ENCODE results near the gene PIGL. TPM values are rescaled to one million over a fixed set of nuclear protein-coding genes. Genes with fewer than 3 reads are reported as not detected.

The PIGL gene
- total and polyA plus RNA-seq, 2 donors = 16.7 to 33.2 TPM

DNA sequence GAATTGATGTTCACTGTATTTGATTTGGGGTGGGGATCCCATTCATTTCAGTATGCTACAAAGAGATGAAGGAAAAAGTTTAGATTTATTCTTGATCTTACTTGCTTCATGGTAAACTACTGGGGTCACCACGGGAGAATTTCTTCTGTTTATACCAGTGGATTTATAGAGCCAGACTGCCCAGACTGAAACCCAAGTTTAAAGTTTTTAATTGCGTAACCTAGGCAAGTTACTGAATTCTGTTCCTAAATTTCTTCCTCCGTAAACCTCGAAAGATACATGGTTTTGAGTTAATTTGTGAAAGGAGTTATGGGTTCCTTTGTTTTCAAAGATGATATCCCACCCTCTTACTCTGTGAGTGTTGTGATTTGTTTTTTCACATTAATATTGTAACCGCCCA, 26.4 kb downstream of the PIGL start:
- no peaks in the 10 kb centered on the region for H3K4me1 ChIP-seq (ENCODE audit: insufficient read depth)
- no peak for DNase-seq (ENCODE audit: extremely low spot score)
- H3K36me3 ChIP-seq (ENCODE audit: insufficient read depth) = no peaks in the 10 kb centered on the region
- peak overlapping the region; percentile 2 for H3K27ac ChIP-seq (ENCODE audit: low read depth)
- WGBS = 61% methylated on average over 5 of the region's 5 CpGs
- no peak overlapping the region for H3K4me3 ChIP-seq (ENCODE audit: low read depth, low read length)

DNA sequence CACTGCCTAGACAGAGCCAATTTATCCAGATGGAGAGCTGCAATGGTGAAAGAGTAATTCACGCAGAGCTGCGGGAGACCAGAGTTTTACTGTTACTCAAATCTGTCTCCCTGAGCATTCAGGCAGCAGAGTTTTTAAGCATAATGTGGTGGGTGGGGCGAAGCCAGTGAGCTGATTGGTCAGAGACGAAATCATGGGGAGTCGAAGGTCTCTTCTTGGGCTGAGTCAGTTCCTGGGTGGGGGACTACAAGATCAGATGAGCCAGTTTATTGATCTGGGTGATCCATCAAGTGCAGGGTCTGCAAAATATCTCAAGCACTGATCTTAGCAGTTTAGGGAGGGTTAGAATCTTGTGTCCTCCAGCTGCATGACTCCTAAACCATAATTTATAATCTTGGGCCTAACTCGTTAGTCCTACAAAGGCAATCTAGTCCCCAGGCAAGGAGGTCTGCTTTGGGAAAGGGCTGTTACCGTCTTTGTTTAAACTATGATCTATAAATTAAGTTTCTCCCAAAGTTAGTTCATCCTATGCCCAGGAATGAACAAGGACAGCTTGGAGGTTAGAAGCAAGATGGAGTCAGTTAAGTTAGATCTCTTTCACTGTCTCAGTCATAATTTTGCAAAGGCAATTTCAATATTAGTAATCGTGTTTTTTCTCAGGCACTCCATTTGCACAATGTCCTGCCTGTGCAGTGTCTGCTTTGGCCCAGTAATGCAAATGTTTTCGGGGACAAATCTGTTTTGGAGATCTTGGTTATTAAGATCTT, 27.0 kb downstream of the PIGL start:
- Histone ChIP-seq H3K4me3 (ENCODE audit: low read depth, low read length) (no peak overlapping the region), H3K4me1 (ENCODE audit: insufficient read depth) (no peaks in the 10 kb centered on the region), H3K36me3 (ENCODE audit: insufficient read depth) (no peaks in the 10 kb centered on the region), H3K27ac (ENCODE audit: low read depth) (no peak overlapping the region)
- WGBS = 65% methylated on average over 9 of the region's 9 CpGs
- DNase-seq (ENCODE audit: extremely low spot score) = no peak

DNA sequence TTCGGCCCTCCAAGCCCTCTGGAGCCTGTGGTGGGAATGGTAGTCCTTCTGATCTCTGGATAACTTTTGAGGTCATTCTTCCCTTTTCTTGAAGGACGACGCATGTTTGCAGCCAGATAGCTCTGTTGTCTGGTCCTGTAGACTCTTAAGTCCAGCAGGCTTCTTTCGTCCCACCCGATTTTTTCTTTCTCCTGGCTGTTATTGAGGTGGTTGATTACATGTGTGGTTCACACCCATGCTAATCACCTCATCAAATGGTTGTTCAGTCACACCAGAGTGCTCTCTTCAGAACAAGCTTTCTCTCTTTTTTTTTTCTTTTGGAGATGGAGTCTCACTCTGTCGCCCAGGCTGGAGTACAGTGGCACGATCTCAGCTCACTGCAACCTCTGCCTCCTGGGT, 30.6 kb downstream of the PIGL start:
- WGBS = 96% methylated on average over 7 of the region's 7 CpGs
- DNase-seq (ENCODE audit: extremely low spot score) = no peak
- Histone ChIP-seq H3K4me3 (ENCODE audit: low read depth, low read length) (no peak overlapping the region), H3K4me1 (ENCODE audit: insufficient read depth) (no peaks in the 10 kb centered on the region), H3K27ac (ENCODE audit: low read depth) (no peak overlapping the region), H3K36me3 (ENCODE audit: insufficient read depth) (no peaks in the 10 kb centered on the region)

DNA sequence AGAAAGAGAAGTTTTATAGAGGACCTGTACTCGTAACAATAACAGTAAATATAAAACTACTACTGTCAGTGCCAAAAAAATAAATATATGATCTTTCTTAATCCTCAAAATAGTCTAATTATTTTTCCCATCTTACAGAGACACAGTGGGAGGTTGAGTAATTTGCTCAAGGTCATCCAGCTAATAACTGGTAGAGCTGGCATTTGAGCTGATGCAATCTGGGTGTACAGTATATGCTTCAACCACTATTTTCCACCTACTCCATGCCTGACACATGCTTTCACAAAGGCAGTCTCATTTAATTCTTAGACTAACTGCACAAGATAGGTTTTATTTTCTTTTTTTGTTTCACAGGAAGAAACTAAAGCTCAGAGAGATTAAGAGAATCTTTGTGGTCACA, 33.6 kb downstream of the PIGL start:
- no peak for DNase-seq (ENCODE audit: extremely low spot score)
- H3K4me3 ChIP-seq (ENCODE audit: low read depth, low read length) = no peak overlapping the region
- H3K36me3 ChIP-seq (ENCODE audit: insufficient read depth) = no peaks in the 10 kb centered on the region
- H3K4me1 ChIP-seq (ENCODE audit: insufficient read depth) = no peaks in the 10 kb centered on the region
- H3K27ac ChIP-seq (ENCODE audit: low read depth) = no peak overlapping the region
- 87% methylated on average over 1 of the region's 1 CpG for WGBS

DNA sequence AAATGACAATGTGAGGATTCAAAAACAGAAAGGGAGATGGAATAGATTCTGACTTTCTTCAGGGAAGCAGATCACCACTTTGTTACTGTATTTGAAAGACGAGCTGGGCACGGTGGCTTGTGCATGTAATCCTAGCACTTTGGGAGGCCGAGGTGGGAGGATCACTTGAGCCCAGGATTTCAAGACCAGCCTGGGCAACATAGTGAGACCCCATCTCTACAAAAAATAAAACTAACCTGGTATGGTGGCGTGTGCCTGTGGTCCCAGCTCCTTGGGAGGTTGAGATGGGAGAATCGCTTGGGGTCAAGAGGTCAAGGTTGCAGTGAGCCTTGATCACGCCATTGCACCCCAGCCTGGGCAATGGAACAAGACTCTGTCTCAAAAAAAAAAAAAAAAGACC, 34.0 kb downstream of the PIGL start:
- DNase-seq (ENCODE audit: extremely low spot score) = no peak
- no peaks in the 10 kb centered on the region for H3K4me1 ChIP-seq (ENCODE audit: insufficient read depth)

DNA sequence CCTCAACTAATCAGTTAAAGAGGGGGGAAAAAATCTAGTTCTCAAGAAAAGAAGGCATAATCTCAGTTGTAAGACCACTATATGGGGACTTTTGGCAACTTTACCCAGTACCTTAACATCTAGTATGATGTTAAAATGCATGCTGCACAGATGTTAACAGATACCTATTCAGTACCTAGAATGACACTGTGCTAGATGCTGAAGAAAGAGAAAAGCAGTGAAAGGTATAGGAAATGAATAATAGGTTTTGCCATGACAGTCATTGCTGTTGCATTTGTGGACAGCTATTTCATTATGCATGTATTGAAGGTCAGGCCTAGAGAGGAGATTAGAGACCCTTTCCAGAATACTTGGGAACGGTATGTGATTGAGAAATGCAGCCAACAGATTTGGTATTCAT, 34.5 kb downstream of the PIGL start:
- DNase-seq (ENCODE audit: extremely low spot score) = no peak

More for the DNA sequence above, 34.0 kb downstream of the PIGL start:
- no peaks in the 10 kb centered on the region for H3K36me3 ChIP-seq (ENCODE audit: insufficient read depth)
- H3K27ac ChIP-seq (ENCODE audit: low read depth) = no peak overlapping the region
- WGBS = 92% methylated on average over 6 of the region's 6 CpGs
- no peak overlapping the region for H3K4me3 ChIP-seq (ENCODE audit: low read depth, low read length)

DNA sequence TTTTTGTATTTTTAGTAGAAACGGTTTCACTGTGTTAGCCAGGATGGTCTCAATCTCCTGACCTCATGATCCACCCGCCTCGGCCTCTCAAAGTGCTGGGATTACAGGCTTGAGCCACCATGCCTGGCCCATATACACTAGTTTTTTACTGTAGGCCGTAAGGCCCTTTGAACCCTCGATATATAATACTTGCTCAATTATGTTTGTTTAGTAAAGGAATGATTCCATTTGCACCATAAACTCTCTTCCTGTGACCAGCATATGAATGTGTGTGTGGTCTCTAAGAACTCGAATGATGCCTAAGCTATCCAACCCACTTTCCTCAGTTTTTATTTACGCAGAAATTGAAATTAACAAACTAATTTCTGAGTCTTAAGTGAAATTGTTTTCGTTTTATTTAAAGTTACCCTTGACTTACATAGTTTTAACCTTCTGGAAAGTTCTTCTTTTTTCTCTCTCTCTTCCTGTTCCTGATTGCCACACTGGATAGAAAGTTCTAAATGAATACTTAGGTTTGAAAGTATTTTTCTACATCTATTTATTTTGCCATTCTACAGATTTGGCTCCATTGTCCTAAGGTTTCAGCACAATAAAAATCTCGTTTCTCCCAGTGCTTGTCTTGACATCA, 37.9 kb downstream of the PIGL start:
- Histone ChIP-seq H3K27ac (ENCODE audit: low read depth) (no peak overlapping the region), H3K4me1 (ENCODE audit: insufficient read depth) (no peaks in the 10 kb centered on the region), H3K36me3 (ENCODE audit: insufficient read depth) (no peaks in the 10 kb centered on the region), H3K4me3 (ENCODE audit: low read depth, low read length) (no peak overlapping the region)
- WGBS = 56% methylated on average over 9 of the region's 9 CpGs
- DNase-seq (ENCODE audit: extremely low spot score) = no peak

More for the DNA sequence above, 34.5 kb downstream of the PIGL start:
- H3K4me3 ChIP-seq (ENCODE audit: low read depth, low read length) = no peak overlapping the region
- WGBS = 95% methylated on average over 1 of the region's 1 CpG
- H3K4me1 ChIP-seq (ENCODE audit: insufficient read depth) = no peaks in the 10 kb centered on the region
- H3K27ac ChIP-seq (ENCODE audit: low read depth) = no peak overlapping the region
- no peaks in the 10 kb centered on the region for H3K36me3 ChIP-seq (ENCODE audit: insufficient read depth)

DNA sequence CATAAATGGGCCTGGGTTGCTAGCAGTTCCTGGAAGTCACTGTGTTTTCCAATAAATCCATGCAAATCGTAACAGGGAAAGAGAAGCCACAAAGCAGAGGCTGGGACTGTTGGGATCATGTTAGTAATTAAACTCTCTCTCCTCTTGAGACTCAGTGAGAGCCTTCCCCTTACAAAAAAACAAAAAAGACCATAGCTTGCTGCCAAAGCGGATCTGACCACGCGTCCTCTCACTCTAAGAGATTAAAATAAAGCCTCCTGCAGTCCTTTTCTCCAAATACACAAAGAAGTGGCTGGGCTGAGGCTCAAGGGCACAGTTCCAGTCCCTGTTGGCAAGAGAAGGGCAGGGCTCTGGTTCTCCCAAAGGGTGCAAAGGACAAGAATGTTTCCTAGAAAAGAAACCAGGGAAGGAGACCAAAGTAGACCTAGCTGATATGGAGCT, 38.5 kb downstream of the PIGL start:
- Histone ChIP-seq H3K36me3 (ENCODE audit: insufficient read depth) (no peaks in the 10 kb centered on the region), H3K4me3 (ENCODE audit: low read depth, low read length) (no peak overlapping the region), H3K27ac (ENCODE audit: low read depth) (no peak overlapping the region), H3K4me1 (ENCODE audit: insufficient read depth) (no peaks in the 10 kb centered on the region)
- peak; percentile 8 for DNase-seq (ENCODE audit: extremely low spot score)
- 28% methylated on average over 4 of the region's 4 CpGs for WGBS

DNA sequence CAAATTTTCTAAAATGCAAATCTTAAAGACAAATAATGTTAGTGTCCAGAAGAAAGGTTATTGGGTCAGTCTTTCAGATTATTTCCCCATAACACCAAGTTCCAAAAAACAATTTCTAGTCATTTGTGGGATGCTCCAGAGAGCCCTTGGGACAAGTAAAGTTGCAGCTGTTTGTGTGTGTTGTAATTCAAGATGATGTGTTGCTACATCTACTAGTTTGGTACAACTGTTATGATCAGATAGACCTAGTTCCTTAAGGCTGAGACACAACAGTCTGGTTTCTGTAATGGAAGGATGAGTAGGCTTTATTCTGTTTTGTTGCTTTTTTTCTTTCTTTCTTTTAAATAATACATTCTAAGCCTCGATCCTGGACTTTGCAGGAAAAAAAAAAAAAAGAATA, 41.9 kb downstream of the PIGL start:
- Histone ChIP-seq H3K4me1 (ENCODE audit: insufficient read depth) (no peaks in the 10 kb centered on the region), H3K36me3 (ENCODE audit: insufficient read depth) (no peaks in the 10 kb centered on the region), H3K4me3 (ENCODE audit: low read depth, low read length) (no peak overlapping the region), H3K27ac (ENCODE audit: low read depth) (no peak overlapping the region)
- no peak for DNase-seq (ENCODE audit: extremely low spot score)
- WGBS = 77% methylated on average over 1 of the region's 1 CpG

DNA sequence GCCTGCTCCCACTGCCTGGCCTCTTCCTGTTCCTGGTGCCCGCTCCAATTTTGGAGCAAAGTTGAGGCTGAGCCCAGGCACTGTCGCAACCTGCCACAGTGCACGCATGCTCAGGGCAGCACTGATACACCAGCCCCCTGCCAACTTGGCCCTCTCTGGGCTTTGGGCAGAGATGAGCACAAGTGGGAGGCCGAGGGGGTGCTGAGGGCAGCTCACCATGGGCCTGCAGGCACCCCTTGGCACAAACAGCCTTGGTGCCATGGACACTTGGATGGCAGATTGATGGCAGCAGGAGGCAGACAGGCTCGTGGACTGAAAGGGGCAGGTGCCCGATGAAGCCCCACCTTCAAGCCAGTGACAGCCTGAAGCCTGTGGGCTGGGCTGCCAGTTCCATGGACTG, 42.9 kb downstream of the PIGL start:
- no peaks in the 10 kb centered on the region for H3K4me1 ChIP-seq (ENCODE audit: insufficient read depth)
- H3K36me3 ChIP-seq (ENCODE audit: insufficient read depth) = no peaks in the 10 kb centered on the region
- 94% methylated on average over 6 of the region's 6 CpGs for WGBS
- H3K4me3 ChIP-seq (ENCODE audit: low read depth, low read length) = no peak overlapping the region
- H3K27ac ChIP-seq (ENCODE audit: low read depth) = no peak overlapping the region
- no peak for DNase-seq (ENCODE audit: extremely low spot score)

DNA sequence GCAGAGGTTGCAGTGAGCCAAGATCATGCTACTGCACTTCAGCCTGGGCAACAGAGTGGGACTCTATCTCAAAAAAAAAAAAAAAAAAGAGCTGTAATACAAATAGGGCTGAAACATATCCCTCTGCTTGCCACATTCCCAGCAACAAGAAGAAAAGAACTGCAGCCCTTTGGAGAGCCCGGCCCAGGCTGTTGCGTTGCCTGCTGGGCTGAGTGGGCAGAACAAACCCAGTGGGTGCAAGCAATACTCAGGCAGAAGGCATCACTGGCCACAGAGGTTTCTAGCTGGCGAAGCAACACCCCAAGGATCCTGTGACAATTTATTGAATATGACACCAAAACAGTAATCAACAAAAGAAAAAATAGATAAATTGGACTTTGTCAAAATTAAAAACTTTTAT, 44.0 kb downstream of the PIGL start:
- WGBS = 82% methylated on average over 3 of the region's 3 CpGs
- DNase-seq (ENCODE audit: extremely low spot score) = no peak

DNA sequence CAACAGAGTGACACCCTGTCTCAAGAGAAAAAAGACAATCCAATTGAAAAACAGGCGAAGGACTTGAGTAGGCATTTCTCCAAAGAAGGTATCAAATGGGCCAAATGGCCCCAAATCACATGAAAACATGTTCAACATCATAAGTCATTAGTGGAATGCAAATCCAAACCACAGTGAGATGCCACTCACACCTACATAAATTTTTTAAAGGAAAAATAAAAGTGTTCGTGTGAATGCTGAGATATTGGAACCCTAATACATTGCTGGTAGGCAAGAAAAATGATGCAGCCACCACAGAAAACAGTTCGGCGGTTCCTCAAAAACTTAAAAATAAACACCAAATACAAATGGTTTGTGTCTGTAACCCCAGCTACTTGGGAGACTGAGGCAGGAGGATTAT, 45.2 kb downstream of the PIGL start:
- Histone ChIP-seq H3K36me3 (ENCODE audit: insufficient read depth) (no peaks in the 10 kb centered on the region), H3K27ac (ENCODE audit: low read depth) (no peak overlapping the region), H3K4me1 (ENCODE audit: insufficient read depth) (no peaks in the 10 kb centered on the region), H3K4me3 (ENCODE audit: low read depth, low read length) (no peak overlapping the region)
- 99% methylated on average over 4 of the region's 4 CpGs for WGBS
- DNase-seq (ENCODE audit: extremely low spot score) = no peak

More for the DNA sequence above, 44.0 kb downstream of the PIGL start:
- H3K36me3 ChIP-seq (ENCODE audit: insufficient read depth) = no peaks in the 10 kb centered on the region
- H3K4me1 ChIP-seq (ENCODE audit: insufficient read depth) = no peaks in the 10 kb centered on the region
- H3K4me3 ChIP-seq (ENCODE audit: low read depth, low read length) = no peak overlapping the region
- H3K27ac ChIP-seq (ENCODE audit: low read depth) = no peak overlapping the region

DNA sequence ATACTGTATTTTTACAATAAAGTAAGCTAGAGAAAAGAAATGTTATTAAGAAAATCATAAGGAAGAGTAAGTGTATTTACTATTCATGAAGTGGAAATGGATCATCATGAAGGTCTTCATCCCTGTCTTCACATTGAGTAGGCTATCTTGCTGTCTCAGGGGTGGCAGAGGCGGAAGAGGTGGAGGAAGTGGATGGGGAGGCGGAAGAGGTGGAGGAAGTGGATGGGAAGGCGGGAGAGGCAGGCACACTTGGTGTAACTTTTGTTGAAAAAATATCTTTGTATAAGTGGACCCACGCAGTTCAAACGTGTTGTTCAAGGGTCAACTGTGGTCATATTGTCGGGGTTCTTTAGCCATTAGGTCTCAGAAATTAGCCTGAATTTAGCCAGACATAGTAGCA, 50.2 kb downstream of the PIGL start:
- Histone ChIP-seq H3K4me3 (ENCODE audit: low read depth, low read length) (no peak overlapping the region), H3K36me3 (ENCODE audit: insufficient read depth) (no peaks in the 10 kb centered on the region), H3K4me1 (ENCODE audit: insufficient read depth) (no peaks in the 10 kb centered on the region), H3K27ac (ENCODE audit: low read depth) (no peak overlapping the region)
- 93% methylated on average over 6 of the region's 6 CpGs for WGBS
- DNase-seq (ENCODE audit: extremely low spot score) = no peak

DNA sequence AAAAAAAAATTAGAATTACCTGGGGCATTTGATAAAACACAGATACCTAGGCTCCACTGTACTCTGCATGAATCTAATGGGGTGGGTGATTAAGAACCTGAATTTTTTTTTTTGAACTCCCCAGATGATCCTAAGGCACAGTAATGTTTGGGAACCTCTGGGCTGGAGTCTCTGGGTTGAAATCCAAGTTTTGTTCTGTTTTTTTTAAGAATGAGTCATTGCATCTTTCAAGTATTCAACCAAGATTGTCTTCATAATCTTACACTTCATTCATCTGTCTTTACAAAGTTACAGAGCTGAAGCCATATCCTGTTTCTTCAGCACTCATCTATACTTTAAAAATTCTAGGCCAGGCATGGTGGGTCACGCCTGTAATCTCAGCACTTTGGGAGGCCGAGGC, 52.6 kb downstream of the PIGL start:
- Histone ChIP-seq H3K27ac (ENCODE audit: low read depth) (no peak overlapping the region), H3K36me3 (ENCODE audit: insufficient read depth) (no peaks in the 10 kb centered on the region), H3K4me3 (ENCODE audit: low read depth, low read length) (no peak overlapping the region), H3K4me1 (ENCODE audit: insufficient read depth) (no peaks in the 10 kb centered on the region)
- WGBS = 92% methylated on average over 2 of the region's 2 CpGs
- no peak for DNase-seq (ENCODE audit: extremely low spot score)

All from urinary bladder (tissue), 4 donors.